ENCODE data around the gene KAT6B. TPM values are rescaled to one million over a fixed set of nuclear protein-coding genes. Genes with fewer than 3 reads are reported as not detected.

Gene KAT6B
- total and polyA plus RNA-seq, 2 of the 8 experiments (the other 6 are each of a cell fraction or from before 2014, with no cell fraction given), result 7.3 to 30.8 TPM

DNA sequence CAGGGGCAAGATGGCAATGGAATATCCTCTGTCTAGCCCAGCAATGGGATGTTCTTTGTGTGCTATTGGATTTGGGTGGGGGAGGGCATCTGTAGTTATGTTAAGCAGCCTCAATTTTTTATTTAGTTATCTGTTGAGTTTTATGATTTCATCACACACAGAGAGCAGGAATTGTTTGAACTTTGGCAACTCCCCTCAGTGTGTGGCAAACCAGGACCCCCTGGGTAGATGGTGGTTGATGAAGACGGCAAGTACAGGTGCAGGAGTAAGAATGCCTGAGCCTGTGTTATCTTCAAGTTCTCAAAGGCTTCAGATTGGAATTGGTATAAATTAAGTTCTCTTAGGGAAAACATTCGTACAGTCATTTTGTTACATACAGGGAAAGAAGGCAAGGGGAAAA lies 142.7 kb downstream of the KAT6B start (continued):
- TF ChIP-seq, protein P1, sequence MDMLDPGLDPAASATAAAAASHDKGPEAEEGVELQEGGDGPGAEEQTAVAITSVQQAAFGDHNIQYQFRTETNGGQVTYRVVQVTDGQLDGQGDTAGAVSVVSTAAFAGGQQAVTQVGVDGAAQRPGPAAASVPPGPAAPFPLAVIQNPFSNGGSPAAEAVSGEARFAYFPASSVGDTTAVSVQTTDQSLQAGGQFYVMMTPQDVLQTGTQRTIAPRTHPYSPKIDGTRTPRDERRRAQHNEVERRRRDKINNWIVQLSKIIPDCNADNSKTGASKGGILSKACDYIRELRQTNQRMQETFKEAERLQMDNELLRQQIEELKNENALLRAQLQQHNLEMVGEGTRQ (IDR thresholded peaks at IDR 0.05; ENCODE audit: low read length), result no peak
- TF ChIP-seq NANOG (IDR thresholded peaks at IDR 0.05; ENCODE audit: insufficient read depth, low read depth, low read length, poor library complexity, severe bottlenecking), result no peak
- no peak for TF ChIP-seq EZH2 (IDR thresholded peaks at IDR 0.05; ENCODE audit: low read depth, low read length, severe bottlenecking)
- TF ChIP-seq, protein P2, sequence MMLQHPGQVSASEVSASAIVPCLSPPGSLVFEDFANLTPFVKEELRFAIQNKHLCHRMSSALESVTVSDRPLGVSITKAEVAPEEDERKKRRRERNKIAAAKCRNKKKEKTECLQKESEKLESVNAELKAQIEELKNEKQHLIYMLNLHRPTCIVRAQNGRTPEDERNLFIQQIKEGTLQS (IDR thresholded peaks at IDR 0.05; ENCODE audit: insufficient read depth, low read depth, low read length), result no peak
- TF ChIP-seq, protein P3, sequence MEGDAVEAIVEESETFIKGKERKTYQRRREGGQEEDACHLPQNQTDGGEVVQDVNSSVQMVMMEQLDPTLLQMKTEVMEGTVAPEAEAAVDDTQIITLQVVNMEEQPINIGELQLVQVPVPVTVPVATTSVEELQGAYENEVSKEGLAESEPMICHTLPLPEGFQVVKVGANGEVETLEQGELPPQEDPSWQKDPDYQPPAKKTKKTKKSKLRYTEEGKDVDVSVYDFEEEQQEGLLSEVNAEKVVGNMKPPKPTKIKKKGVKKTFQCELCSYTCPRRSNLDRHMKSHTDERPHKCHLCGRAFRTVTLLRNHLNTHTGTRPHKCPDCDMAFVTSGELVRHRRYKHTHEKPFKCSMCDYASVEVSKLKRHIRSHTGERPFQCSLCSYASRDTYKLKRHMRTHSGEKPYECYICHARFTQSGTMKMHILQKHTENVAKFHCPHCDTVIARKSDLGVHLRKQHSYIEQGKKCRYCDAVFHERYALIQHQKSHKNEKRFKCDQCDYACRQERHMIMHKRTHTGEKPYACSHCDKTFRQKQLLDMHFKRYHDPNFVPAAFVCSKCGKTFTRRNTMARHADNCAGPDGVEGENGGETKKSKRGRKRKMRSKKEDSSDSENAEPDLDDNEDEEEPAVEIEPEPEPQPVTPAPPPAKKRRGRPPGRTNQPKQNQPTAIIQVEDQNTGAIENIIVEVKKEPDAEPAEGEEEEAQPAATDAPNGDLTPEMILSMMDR (IDR thresholded peaks at IDR 0.05; ENCODE audit: control extremely low read depth in 1 of 3, insufficient read depth in 1 of 3, low read depth in 1 of 3, low read length in 3 of 3), result no peak

Measured in H1 (cell line).